GM18909 (cell line): Measurements from ENCODE around the gene ITGA7.

Experiments
- ATAC-seq: cut with Tn5 transposase; IDR thresholded peaks from one replicate; pipeline ENCODE4 v1.9.1; 2021; ENCODE audit warnings: mild to moderate bottlenecking; ENCODE audit not compliant: unreplicated experiment, poor library complexity

ITGA7 gene

GRCh38 chr12:55736780-55737580, 29.3 kb upstream of the ITGA7 start:
- no peak for ATAC-seq

GRCh38 chr12:55736076-55736475, 28.4 kb upstream of the ITGA7 start:
- ATAC-seq = no peak

- no peak for ATAC-seq
Observed at GRCh38 chr12:55734595-55734994, 26.9 kb upstream of the ITGA7 start.

GRCh38 chr12:55733858-55734257, 26.2 kb upstream of the ITGA7 start:
- ATAC-seq = no peak

GRCh38 chr12:55733021-55733555, 25.4 kb upstream of the ITGA7 start:
- no peak for ATAC-seq

- ATAC-seq = no peak
Observed at GRCh38 chr12:55732288-55732687, 24.6 kb upstream of the ITGA7 start.

GRCh38 chr12:55729819-55730818, 22.4 kb upstream of the ITGA7 start:
- peak; percentile 55 for ATAC-seq

GRCh38 chr12:55728939-55729818, 21.5 kb upstream of the ITGA7 start, which contains the start of gene CD63:
CD63 (minus strand) TSS chr12:55729009; CDS start chr12:55728341, 668 bp downstream.
- peak; percentile 72 for ATAC-seq

GRCh38 chr12:55728186-55728938, 20.7 kb upstream of the ITGA7 start:
- ATAC-seq = peak; percentile 28

GRCh38 chr12:55727643-55728185, 20.0 kb upstream of the ITGA7 start:
- ATAC-seq = no peak

GRCh38 chr12:55726971-55727370, 19.3 kb upstream of the ITGA7 start:
- ATAC-seq = no peak

GRCh38 chr12:55725556-55725955, 17.9 kb upstream of the ITGA7 start:
- no peak for ATAC-seq

- ATAC-seq = no peak
Observed at GRCh38 chr12:55724940-55725309, 17.2 kb upstream of the ITGA7 start.

- no peak for ATAC-seq
Observed at GRCh38 chr12:55724226-55724939, 16.7 kb upstream of the ITGA7 start.

GRCh38 chr12:55723516-55724225, 16.0 kb upstream of the ITGA7 start:
- no peak for ATAC-seq

GRCh38 chr12:55722948-55723347, 15.2 kb upstream of the ITGA7 start:
- ATAC-seq = no peak

- no peak for ATAC-seq
Observed at GRCh38 chr12:55721601-55722213, 14.0 kb upstream of the ITGA7 start.
